Sigmoid colon (tissue), 7 donors: ENCODE measurements around the gene BORCS5. TPM values are rescaled to one million over a fixed set of nuclear protein-coding genes. Genes with fewer than 3 reads are reported as not detected.

Experiments used
- DNase-seq: peaks from one replicate; pipeline ENCODE4 v3.0.0-alpha.2; 2019
- H3K27ac ChIP-seq, 4 donors: fragments of 200-600 bp; sonication (generic); one replicate each; pipeline ENCODE4 v1.5.1; 2016 to 2019; ENCODE audit warnings: mild to moderate bottlenecking in 1 of 4
- H3K27me3 ChIP-seq, 3 donors: fragments of 200-600 bp; sonication (generic); one replicate each; pipeline ENCODE4 v1.5.1; 2019; ENCODE audit warnings: mild to moderate bottlenecking in 1 of 3
- H3K36me3 ChIP-seq, 4 donors: fragments of 200-600 bp; sonication (generic); one replicate each; pipeline ENCODE4 v1.5.1; 2016 to 2019
- H3K4me1 ChIP-seq, 4 donors: fragments of 200-600 bp; sonication (generic); one replicate each; pipeline ENCODE4 v1.5.1; 2017 to 2019
- H3K4me3 ChIP-seq, 4 donors: fragments of 200-600 bp; sonication (generic); one replicate each; pipeline ENCODE4 v1.5.1; 2017 to 2019; ENCODE audit warnings: mild to moderate bottlenecking in 2 of 4, moderate library complexity in 1 of 4
- H3K9me3 ChIP-seq, 4 donors: fragments of 200-600 bp in 3 of 4; sonication (generic) in 3 of 4; one replicate each; pipeline versions ENCODE4 v1.5.1 to v1.6.1; 2013 to 2019
- CTCF ChIP-seq, 4 experiments: fragments of 450-650 bp in 3 of 4; fragments of 200-600 bp in 1 of 4; IDR thresholded peaks; one replicate each; pipeline ENCODE4 v1.5.1; 2016 to 2019; ENCODE audit warnings: antibody characterized with exemption in 4 of 4, mild to moderate bottlenecking in 3 of 4, moderate library complexity in 2 of 4
- EP300 ChIP-seq, 4 donors: sonication (generic); formaldehyde crosslinking; IDR thresholded peaks; one replicate each; pipeline ENCODE4 v1.6.1; 2017; ENCODE audit warnings: antibody characterized with exemption in 4 of 4
- POLR2A ChIP-seq, 2 donors: fragments of 450-650 bp; IDR thresholded peaks; one replicate each; pipeline ENCODE4 v1.6.1; 2016; ENCODE audit warnings: antibody characterized with exemption in 2 of 2, mild to moderate bottlenecking in 2 of 2, moderate library complexity in 2 of 2
- POLR2AphosphoS5 ChIP-seq, 4 donors: sonication (generic); formaldehyde crosslinking; IDR thresholded peaks; one replicate each; pipeline ENCODE4 v1.6.1; 2017; ENCODE audit warnings: antibody characterized with exemption in 4 of 4
- WGBS, 2 donors: extraction: QIAGEN DNeasy Blood & Tissue Kit; methylation state at CpG; one replicate each; pipeline ENCODE4 v1.1.7; 2013; 5-methylcytosine and 5-hydroxymethylcytosine counted together
- intact Hi-C: fragments of 100-400 bp; cut with DNase I; formaldehyde crosslinking; loops from one replicate; pipeline ENCODE4 v1.15.1; 2023
- polyA plus RNA-seq, 3 donors: library from polyadenylated mRNA; stranded (reverse); fragments of 200-250 nt; gene quantifications; one replicate each; pipeline ENCODE4 v1.2.3, GENCODE V29; 2013
- total RNA-seq, 4 donors: library from RNA; depleted of rRNA; stranded (reverse); fragments of >200 nt; gene quantifications; one replicate each; pipeline ENCODE4 v1.1.0, GENCODE V29; 2016
- donor health status: healthy with polysubstance abuse.
- donor health status: Bipolar disorder and iron deficiency.
- donor health status: healthy.

Gene BORCS5
- total and polyA plus RNA-seq, 7 donors, result 3.7 to 25.3 (median 7.1) TPM

- TF ChIP-seq CTCF (IDR thresholded peaks at IDR 0.05), result no peak
- no peak for TF ChIP-seq POLR2A (IDR thresholded peaks at IDR 0.05)
- TF ChIP-seq POLR2AphosphoS5 (IDR thresholded peaks at IDR 0.05), result no peak
- TF ChIP-seq EP300 (IDR thresholded peaks at IDR 0.05), result no peak
- H3K4me1 ChIP-seq, result peaks cover 0 to 34% (median 17%) of the 10 kb centered on the region in 4 donors
- H3K4me3 ChIP-seq, result no peak overlapping the region
- DNase-seq, result no peak
- 84 to 97% methylated on average over 1 of the region's 1 CpG for WGBS, 2 donors
- H3K36me3 ChIP-seq, result no peaks in the 10 kb centered on the region
- intact Hi-C loops, result no loop called here
- no peaks in the 10 kb centered on the region for H3K27me3 ChIP-seq
- peak overlapping the region in 2 of 4 donors; percentile 47 to 67 for H3K27ac ChIP-seq
- no peaks in the 10 kb centered on the region for H3K9me3 ChIP-seq
These were observed 150.2 kb downstream of the BORCS5 start for GRCh38 chr12:12507121-12507520.

GRCh38 chr12:12508612-12509011 is 151.7 kb downstream of the BORCS5 start:
- 95% methylated on average over 2 of the region's 2 CpGs for whole genome bisulfite sequencing, 2 donors
- DNase-seq, result no peak
- H3K9me3 ChIP-seq, result no peaks in the 10 kb centered on the region
- intact Hi-C loops, result no loop called here
- H3K4me1 ChIP-seq, result peaks cover 0 to 37% (median 23%) of the 10 kb centered on the region in 4 donors
- TF ChIP-seq EP300 (IDR thresholded peaks at IDR 0.05), result no peak
- no peak for TF ChIP-seq CTCF (IDR thresholded peaks at IDR 0.05)
- TF ChIP-seq POLR2AphosphoS5 (IDR thresholded peaks at IDR 0.05), result peak in 1 of 4 donors; percentile 34
- no peaks in the 10 kb centered on the region for H3K27me3 ChIP-seq
- H3K36me3 ChIP-seq, result no peaks in the 10 kb centered on the region
- H3K27ac ChIP-seq, result no peak overlapping the region
- H3K4me3 ChIP-seq, result no peak overlapping the region

- no peak for TF ChIP-seq CTCF (IDR thresholded peaks at IDR 0.05)
- no peak for TF ChIP-seq POLR2A (IDR thresholded peaks at IDR 0.05)
- TF ChIP-seq EP300 (IDR thresholded peaks at IDR 0.05), result no peak
- no peak for TF ChIP-seq POLR2AphosphoS5 (IDR thresholded peaks at IDR 0.05)
- no peak for DNase-seq
- intact Hi-C loops, result no loop called here
- peaks cover 0 to 37% (median 25%) of the 10 kb centered on the region in 4 donors for H3K4me1 ChIP-seq
- no peaks in the 10 kb centered on the region for H3K9me3 ChIP-seq
- 89 to 94% methylated on average over 2 of the region's 2 CpGs for WGBS, 2 donors
- no peaks in the 10 kb centered on the region for H3K27me3 ChIP-seq
- no peak overlapping the region for H3K4me3 ChIP-seq
- no peak overlapping the region for H3K27ac ChIP-seq
- H3K36me3 ChIP-seq, result no peaks in the 10 kb centered on the region
These were observed 153.3 kb downstream of the BORCS5 start for GRCh38 chr12:12510141-12510540.

GRCh38 chr12:12510551-12510950 is 153.7 kb downstream of the BORCS5 start:
- Histone ChIP-seq H3K27me3 (no peaks in the 10 kb centered on the region), H3K4me1 (peaks cover 0 to 33% (median 23%) of the 10 kb centered on the region in 4 donors), H3K4me3 (no peak overlapping the region), H3K9me3 (no peaks in the 10 kb centered on the region), H3K27ac (no peak overlapping the region), H3K36me3 (no peaks in the 10 kb centered on the region)
- intact Hi-C loops, result no loop called here
- no peak for DNase-seq
- 96% methylated on average over 2 of the region's 2 CpGs for WGBS, 2 donors
- TF ChIP-seq POLR2A (IDR thresholded peaks at IDR 0.05), result no peak
- TF ChIP-seq POLR2AphosphoS5 (IDR thresholded peaks at IDR 0.05), result no peak
- TF ChIP-seq EP300 (IDR thresholded peaks at IDR 0.05), result no peak
- no peak for TF ChIP-seq CTCF (IDR thresholded peaks at IDR 0.05)
